ENCODE data around the gene PROKR2.

Gene PROKR2

GRCh38 chr20:5282561-5282960, 34.2 kb downstream of the PROKR2 start:
- DNase-seq = no peak

GRCh38 chr20:5279661-5280060, 37.1 kb downstream of the PROKR2 start:
- no peak for DNase-seq

- DNase-seq = no peak
Observed at GRCh38 chr20:5272268-5272667, 44.5 kb downstream of the PROKR2 start.

- DNase-seq = no peak
Observed at GRCh38 chr20:5270603-5271002, 46.2 kb downstream of the PROKR2 start.

GRCh38 chr20:5268449-5268848, 48.3 kb downstream of the PROKR2 start:
- no peak for DNase-seq

- DNase-seq = no peak
Observed at GRCh38 chr20:5267092-5267491, 49.7 kb downstream of the PROKR2 start.
